ENCODE data around the gene PUM1.
"Not testable (repeated sequence)": the region's sequence is repeated elsewhere in the genome, so short reads cannot be mapped to it uniquely, and the experiment has no call there.

The PUM1 gene

DNA sequence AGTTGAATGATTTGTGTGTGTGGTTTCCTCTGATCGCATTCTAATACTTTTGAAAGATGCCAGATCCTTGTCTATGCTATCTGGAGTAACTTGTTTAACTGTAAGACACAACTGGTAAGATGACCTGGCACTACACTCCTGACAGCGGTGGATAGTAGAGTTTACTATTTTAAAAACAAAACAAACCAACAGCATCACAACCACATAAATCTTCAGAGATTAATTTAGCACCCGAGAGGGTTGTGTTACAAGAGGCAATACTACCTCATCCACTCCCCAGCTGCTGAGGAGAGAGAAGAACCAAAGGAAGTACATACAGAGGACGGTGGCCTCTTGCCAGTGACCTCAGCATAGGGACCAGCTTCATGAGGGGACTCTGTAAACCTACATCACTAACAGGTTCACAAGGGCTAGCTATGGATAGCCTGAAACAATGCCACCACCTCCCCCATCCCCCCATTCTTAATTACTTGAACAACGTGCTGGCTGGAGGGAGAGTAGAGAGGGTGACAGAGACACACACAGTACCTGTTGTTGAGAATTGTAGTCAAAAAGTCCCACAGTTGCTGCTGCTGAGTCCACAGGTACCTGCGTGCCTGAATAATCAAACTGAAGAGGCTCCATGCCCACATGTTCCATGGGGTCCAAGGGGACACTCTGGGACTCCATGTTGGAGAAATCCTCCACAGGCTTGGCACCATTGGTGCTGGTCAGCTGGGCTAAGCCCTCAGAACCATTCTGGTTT is 73.5 kb downstream of the PUM1 start:
- DNase-seq = no peak

DNA sequence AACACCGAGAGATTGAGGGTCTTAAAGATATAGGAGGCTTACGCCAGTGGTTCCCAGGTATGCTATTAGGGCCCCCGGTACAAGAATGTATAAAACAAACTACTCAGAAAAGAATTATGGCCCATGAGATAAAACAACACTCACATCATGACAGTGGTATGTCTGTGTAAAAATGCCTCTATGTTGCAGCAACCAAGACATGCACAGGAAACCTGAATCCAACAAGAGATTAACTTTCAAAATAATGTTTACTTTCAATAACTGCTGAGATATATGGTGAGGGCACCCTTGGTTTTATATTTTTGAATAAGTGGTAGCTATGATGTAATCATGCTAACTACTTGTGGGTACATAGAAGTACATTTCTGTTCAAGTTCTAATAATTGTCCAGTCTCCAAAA is 74.9 kb downstream of the PUM1 start:
- no peak for DNase-seq

DNA sequence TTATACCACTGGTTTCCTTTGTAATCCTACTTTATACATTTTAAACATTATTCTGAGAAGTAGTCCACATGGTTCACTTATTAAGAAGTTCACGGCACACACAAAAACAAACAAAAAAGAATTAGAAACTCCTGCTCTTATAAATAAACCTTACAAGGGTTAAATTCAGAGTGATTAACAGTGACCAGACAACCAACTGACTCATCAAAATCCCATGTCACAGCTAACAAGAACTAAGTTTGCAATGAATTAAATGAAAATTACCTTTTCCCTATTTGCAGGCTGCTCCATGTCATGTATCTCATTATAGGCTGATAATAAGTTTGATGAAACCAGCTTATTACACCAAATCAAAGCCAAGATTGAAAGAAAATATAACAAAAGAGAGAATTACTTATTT is 77.5 kb downstream of the PUM1 start:
- no peak for DNase-seq

DNA sequence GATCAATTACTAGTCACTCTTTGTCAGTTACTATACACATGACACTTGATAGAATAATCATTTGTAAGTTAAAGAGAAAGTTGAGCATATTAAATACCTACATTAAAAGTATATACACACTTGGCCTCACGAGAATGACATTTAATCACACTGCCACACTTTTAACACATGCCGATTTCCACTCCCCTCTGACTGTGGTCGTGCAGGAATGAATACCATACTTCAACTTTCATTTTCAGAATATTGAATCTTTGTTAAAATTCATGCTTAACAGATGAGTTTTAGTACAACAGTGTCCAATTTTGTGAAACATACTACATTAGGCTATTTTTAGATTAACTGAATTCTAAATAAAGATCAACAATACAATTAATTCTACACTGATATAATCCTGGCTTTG is 78.8 kb downstream of the PUM1 start:
- no peak for DNase-seq

DNA sequence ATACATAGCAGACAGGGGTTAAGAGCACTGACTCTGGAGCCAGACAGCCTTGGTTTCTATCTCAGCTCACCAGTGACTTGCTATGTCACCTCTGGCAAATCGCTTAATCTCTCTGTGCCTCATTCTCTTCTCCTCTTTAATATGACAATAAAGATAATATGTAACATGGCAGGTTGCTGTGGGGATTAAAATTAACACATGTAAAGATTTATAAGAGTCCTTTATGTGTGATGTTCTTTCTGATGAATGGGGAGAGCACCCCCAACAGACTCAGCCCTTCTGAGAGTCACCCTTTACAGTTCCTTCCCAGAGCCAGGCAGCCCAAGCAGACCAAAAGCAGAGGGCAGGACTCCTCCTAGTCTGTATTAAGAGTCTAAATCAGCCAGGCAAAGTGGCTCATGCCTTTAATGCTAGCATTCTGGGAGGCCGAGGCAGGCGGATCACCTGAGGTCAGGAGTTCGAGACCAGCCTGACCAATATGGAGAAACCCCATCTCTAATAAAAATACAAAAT is 80.5 kb downstream of the PUM1 start:
- DNase-seq = no peak

DNA sequence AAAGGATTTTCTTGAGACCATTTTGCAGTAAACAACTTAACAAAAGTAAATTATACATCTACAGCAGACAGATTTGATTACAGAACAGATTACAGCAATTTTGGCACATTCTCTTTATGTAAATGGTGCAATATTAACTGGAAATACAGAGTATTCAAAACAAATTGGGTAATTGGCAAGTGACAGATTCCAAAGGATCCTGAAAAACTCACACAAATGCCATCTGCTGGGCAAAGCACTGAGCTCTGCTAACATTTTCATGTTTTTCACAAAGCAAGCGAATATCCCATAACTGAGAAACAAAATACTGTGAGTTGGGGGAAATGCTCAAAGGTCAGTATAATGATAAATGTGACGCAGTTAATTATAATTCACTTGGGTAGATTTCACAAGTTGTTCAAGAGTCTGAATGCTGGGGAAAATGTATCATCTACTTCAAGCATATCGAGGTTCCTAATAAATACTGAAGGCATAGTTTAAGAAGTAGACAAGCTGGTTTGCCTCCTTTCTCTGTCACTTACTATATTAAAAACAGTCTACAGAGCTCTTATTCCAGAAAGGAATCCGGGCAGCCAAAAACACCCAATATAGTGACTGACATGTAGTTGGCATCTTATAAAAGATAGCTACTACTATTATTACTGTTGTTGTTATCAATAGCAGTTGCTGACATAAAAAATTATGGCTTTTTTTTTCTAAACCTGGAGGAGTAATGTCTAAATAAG is 81.2 kb downstream of the PUM1 start:
- no peak for DNase-seq

DNA sequence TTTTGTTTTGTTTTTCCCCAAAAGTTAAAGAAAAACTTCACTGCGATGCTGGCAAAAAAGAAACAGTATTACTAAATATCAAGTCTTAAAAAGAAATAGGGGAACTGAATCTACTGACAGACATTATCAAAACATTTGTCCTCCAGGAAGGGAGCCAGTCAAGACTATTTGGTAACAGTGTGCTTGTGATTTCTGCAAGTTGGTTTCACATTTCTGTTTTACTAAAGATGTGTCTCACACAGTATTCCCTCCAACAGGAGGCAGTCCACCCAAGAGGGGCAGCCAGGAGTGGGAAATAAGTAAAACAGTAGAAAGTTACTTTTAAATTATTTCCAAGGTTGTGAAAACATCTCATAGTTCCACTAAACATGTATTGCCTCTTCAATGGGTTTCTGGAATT is 82.6 kb downstream of the PUM1 start:
- DNase-seq = no peak

DNA sequence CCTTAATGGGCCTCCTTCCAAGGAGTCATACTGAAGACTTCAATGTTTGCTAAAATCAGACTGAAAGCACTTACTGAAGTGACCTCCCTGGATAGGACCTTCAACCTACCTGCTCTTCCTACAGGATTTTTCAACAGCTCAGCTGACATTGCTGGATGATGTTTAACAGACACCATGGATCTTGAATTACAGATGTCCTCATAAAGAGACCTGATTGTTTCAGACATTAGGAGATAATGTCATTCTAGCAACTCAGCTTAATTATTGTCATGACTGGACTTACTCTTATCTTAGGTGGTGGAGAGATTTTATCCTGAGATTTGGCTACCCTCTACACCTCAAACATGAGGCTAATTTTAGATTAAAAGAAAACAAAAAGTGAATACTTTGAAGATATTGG is 83.1 kb downstream of the PUM1 start:
- DNase-seq = no peak

DNA sequence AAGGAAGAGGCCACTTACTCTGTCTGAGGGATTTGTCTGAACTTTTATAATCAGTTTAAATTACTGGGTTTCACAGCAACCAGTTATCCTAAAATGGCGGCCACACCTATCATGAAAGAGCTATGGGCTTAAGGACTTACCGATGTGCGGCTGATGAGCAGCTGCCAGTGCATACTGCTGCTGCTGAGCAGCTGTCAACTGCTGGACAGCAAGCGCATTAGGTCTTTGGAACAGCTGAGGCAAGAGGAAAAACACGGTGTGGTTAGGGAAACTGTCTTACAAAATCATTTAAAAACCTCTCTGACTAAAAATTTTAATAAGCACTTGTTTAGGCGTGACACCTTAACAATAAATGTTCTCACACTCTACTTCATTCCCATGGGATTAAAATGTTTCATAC is 84.3 kb downstream of the PUM1 start:
- no peak for DNase-seq

DNA sequence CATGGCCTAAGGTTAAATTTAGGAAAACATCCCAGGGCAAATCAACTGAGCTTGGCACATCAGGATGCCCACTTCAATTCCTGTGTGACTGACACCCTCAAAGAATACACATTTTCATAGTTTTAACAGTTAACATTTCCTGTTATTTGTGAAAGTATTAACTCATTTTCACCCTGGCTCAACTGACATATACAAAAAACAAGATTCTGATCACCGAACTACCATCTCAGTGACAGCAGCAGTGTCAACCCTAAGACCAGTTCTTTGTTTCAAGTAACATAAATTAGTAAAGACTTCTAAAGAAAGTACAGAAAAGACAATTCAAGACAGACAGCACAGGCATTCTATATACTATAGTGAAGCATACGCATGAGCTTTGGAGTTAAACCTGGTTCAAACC is 88.0 kb downstream of the PUM1 start:
- DNase-seq = no peak

DNA sequence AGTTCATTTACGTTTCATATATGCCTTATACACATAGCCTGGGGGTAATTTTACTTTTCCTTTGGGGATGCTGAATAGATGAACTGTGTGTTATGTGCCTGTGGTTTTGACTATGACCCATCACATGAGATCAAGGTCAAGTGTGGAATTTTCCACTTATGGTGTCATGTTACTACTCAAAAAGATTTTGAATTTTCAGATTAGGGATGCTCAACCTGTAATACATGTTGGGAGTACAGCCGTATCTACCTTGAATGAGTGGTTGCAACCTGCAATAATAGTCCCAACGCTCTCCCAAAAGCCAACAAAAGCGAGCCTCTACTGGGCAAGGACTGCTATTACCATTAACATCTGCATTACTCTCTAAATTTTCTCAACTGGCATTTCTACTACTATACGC is 88.4 kb downstream of the PUM1 start:
- peak; percentile 21 for DNase-seq

DNA sequence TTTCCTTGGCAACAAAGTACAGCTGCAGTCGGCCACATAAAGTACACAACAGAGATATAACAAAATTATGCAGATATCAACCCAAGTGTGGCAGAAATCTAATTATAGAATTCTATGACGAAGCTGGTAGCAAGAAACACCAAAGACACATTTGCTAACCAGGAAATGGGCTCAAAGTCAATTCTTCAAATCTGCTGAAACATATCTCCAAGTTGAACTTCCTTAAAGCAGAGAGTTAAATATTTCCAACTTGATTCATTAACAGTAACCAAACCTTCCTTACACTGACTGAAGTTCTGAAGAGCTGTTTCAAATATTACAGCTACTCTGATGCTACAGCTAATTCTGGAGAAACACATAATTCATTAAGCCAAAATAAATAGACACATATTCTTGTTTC is 89.4 kb downstream of the PUM1 start:
- no peak for DNase-seq

DNA sequence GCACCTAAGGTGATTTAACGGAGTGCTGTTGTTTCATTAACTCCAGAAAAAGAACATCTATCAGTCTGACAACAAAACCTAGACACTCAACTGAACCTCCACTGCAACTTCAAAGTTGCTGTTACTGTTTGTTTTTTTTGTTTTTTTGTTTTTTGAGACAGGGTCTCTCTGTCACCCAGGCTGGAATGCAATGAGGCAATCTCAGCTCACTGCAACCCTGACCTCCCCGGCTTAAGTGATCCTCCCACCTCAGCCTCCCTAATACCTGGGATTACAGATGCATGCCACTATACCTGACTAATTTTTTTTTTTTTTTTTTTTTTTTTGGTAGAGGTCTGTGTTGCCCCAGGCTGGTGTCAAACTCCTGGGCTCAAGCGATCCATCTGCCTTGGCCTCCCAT is 90.3 kb downstream of the PUM1 start:
- DNase-seq = no peak

DNA sequence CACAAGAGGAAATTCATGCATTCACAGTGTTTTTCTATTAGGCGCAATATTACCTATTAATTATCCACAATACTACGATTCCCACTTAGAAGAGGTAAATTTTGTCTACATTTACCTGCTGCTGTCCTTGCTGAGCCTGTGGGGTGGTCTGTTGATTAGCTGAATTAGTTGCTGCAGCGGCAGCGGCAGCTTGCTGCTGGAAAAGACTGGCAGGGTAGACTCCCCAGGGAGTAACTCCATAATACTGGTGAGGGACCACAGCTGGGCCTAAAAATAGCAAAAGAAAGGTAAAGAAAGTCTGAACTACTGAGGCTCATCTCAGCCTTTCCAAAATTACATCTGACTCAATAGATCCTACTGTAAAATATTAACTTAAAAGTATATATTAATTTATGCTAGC is 91.0 kb downstream of the PUM1 start:
- no peak for DNase-seq

DNA sequence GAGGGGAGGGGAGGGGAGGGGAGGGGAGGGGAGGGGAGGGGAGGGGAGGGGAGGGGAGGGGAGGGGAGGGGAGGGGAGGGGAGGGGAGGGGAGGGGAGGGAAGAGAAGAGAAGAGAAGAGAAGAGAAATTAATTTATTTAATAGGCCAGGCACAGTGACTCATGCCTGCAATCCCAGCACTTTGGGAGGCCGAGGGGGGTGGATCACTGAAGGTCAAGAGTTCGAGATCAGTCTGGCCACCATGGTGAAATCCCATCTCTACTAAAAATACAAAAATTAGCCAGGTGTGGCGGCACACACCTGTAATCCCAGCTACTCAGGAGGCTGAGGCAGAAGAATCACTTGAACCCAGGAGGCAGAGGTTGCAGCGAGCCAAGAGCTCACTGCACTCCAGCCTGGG is 93.2 kb downstream of the PUM1 start:
- not testable (repeated sequence) for DNase-seq

DNA sequence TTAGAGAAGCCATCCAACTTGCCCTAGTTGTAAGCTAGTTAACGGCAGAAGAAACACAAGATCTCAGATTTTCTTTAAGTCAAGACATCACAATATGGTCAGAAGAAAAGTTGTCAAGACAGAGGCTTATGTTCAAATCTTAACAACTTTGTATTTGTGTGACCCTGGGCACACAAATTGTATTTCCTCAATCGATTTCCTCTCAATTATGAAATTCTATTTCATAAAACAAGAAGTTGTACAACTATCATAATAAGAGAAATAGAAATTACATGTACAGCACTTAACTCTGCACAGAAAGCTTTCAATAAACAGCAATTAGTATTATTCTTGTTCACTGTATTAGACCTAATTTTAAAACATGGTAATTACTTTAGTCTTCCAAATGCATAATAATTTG is 94.0 kb downstream of the PUM1 start:
- no peak for DNase-seq

DNA sequence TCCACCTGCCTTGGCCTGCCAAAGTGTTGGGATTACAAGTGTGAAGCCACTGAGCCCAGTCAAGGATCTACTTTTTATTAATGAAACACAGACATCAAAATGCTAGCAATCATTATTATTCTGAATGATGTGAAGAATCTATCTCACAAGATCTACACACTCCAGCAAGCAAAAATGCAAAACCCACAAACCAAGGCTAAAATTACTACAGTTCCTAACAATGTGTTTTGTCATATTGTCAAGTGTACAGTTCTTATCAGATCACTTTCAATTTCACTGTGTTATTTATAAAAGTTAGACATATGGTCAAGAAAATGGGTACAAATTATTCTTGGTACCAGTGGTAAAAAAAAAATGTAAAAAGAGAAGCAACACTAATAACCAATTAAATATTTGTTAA is 95.6 kb downstream of the PUM1 start:
- no peak for DNase-seq

DNA sequence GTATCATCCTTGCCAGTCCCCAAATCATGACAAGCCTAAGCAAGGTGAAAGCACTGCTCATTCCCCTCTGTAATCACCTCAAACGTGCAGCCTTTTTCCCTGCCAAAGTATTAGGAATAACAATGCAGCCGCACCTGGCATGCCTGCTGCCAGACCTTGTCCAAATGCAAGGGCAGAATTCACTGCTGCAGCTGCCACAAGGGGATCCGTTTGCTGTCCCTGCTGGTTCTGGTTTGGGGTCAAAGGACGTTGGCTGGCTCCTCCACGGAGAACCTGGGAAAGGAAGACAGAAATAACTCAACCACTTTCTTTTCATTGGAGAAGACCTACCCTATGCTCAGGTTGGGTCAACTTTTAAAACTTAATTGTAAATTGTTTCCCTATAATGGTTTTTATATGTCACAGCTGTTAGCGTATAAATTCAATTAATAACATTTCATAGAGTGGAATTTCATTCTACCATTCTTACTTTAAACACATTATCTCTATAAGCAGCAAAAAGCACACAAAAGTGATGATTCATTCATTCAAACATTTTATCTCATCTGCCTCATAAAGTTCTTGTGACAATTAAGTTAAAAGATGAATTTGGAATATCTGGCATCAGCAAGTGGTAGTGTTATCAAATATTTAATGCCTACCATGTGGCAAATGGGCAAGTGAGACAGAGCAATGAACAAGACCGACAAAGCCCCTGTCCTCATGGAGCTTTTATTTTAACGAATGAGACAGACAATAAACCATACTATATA is 97.1 kb downstream of the PUM1 start:
- DNase-seq = no peak

DNA sequence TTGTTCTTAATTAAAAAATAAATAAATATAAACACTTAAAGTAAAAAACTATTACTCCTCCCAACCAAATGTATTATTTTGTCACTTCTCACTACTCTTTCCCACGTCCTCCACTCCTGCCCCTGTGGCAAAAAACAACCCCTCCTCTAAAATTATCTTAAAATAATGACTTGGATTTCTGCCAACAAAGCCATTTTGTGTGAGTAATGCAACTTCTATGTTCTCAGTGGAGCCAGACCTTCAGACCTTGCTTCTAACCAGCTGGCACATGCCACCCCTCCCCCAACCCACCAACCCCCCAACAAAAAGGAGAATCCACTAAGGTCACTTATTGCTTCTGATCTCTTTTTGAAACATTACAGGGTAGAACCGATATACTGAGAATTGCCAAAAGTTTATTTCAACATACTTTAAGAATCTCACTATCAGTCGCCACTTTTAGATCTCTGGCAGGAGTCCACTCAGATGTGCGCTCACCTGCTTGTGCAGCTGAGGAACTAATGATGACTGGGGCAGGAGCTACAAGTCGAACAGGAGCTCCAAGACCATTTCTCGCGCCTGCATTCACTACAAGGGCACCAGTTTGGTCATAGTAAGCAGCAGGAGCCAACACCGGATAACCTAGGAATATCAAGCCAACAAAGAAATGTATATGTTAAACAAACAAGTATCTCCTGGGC is 98.7 kb downstream of the PUM1 start:
- DNase-seq = no peak

DNA sequence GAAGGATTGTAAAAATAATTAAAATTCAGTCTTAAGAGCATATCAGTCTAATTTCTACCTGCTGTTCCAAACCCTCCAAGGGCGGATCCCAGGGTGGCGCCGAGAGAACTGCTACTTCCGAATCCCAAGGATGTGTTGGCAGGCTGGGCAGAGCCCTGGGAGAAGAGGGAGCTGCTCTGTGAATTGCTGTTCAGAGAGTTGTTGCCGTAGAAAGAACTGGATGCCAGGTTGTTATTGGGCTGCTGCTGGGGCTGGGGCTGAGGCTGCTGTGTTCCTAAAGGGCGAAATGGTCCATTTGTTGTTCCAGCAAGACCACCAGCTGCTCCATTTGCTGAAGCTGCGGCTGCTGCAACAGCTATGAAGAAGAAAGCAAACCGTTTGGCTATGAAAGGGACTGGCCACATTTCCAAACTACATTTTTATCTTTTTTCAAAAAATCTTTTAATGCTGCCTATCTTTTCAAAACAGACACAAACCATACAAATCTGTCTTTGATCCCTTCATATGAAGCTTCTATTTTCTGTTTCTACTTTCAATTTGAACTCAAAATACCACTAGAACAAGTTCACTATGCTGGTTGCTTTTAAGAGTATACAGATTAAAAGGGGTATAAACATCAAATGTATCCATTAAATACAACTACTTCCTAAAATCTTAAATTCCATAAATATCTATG is 99.5 kb downstream of the PUM1 start:
- no peak for DNase-seq

DNA sequence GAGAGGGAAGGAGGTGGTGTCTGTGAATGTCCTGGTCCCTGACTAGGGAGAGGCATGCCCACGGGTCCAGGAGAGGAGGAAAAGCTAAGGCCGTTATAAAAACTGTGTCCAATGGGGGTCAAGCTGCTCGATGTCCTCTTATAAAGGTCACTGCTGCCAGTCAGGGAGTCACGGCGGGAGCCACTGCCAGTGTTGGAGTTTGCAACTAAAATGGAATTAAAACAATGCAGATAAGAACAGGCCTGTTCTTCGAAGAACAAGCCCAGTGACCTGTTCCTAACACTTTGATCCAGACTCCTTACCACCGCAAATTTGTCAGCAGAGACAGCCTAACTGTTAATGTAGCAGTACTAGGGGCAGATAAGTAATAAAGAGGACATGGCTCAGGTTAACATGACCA is 100.8 kb downstream of the PUM1 start:
- no peak for DNase-seq

DNA sequence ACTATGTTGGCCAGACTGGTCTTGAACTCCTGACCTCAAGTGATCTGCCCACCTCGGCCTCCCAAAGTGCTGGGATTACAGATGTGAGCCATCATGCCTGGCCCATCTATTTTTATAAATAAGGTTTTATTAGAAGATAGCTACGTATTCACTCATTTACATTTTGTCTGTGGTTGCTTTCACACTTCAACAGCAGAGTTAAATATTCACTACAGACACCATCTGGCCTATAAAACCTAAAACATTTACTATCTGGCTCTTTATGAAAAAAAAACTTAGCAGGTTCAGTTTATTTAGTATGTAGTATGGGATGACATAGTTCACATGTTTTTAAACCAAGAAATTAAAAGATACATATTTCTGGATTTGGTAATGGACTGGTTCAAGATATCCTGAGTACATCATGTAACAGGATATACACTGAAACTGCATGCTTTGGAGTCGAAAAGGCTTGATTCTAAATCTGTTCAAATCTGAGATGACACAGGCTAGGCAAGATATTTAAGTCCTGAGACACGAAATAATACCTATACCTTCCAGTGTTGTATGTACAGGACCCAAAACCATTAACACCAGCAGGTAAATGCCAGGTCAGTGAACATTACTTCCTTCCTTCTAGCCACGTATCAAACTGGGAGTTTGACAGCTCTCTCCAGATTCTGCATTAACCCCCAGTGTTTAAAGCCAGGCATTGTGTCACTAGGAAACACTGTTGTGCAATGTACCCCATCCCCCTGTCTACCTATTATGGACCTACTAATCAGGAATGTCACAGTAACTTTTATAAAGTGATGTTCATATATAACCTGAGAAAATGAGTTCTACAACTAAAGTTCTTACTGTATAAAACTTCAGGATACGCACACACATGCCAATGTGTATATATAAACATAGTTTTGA is 102.7 kb downstream of the PUM1 start:
- DNase-seq = no peak

Measured in DMS53 (cell line).